Activated T-cell treated with anti-CD3 and anti-CD28 coated beads, Interleukin-2, amount 50 U/mL, for 4 hours (primary cell): ENCODE data around the gene ELP1. TPM values are rescaled to one million over a fixed set of nuclear protein-coding genes. Genes with fewer than 3 reads are reported as not detected.
"Not testable (repeated sequence)": the region's sequence is repeated elsewhere in the genome, so short reads cannot be mapped to it uniquely, and the experiment has no call there.

Experiments used
- ATAC-seq, 2 donors: fragments of 200-7000 bp; cut with Tn5 transposase; one replicate each; pipeline ENCODE4 v1.10.0; 2021
- DNase-seq: peaks from one replicate; pipeline ENCODE4 v3.0.0-alpha.2; 2020
- H3K27me3 Mint-ChIP-seq: one replicate; pipeline ENCODE4 v1.8.0; 2021; ENCODE audit warnings: low read depth, mixed read lengths
- H3K36me3 Mint-ChIP-seq: one replicate; pipeline ENCODE4 v1.8.0; 2022; ENCODE audit warnings: mixed read lengths; ENCODE audit not compliant: insufficient read depth
- H3K4me1 Mint-ChIP-seq: one replicate; pipeline ENCODE4 v1.8.0; 2021; ENCODE audit warnings: low read depth, mixed read lengths
- H3K4me3 Mint-ChIP-seq: one replicate; pipeline ENCODE4 v1.8.0; 2021; ENCODE audit warnings: mild to moderate bottlenecking, moderate library complexity, mixed read lengths
- H3K9me3 Mint-ChIP-seq: one replicate; pipeline ENCODE4 v1.8.0; 2021; ENCODE audit warnings: mixed read lengths
- total RNA-seq, 3 donors: library from RNA; stranded (reverse); gene quantifications; one replicate each; pipeline ENCODE4 v1.2.1, GENCODE V29; 2021

Gene ELP1
- total RNA-seq = 10 to 100 TPM; 30.1 to 33.2 (median 32.8) TPM

DNA sequence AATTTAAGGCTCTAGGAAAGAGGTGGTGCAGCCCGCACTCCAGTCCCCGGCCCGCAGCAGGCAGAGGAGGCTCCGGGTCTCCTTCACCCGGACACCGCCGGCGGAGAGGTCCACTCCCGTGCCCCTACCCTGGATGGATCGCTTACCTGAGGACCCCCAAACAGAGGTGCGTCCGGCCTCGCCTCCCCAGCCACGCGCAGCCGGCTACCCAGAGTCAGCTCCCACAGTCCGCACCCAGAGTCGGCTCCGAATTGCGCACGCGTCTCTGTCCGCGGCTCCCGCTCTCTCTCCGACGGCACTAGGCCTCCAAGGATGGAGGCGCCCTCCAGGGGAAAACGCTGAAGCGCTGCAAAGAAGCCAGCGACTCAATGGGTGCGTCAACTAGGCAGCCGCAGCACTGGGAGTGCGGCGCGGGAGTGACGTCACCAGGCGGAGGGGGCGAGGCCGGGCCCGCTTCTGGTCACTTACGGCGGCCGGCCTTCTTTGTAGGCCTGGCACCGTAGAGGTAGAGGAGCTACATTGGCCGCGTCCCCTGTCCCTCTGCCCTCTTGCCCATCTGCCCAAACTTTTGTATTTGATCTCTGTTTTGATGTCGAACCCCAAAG, at the start of gene ELP1:
Gene ELP1 (minus strand): TSS at position 407 of the 605 bp plus-strand sequence. CDS start 2,978 bp downstream, outside the sequence.
- H3K4me1 Mint-ChIP-seq = peaks cover 32% of the 10 kb centered on the region

GRCh38 chr9:108980893-108981292, 47.0 kb upstream of the ELP1 start:
- peaks cover 2% of the 10 kb centered on the region for H3K36me3 Mint-ChIP-seq
- H3K27me3 Mint-ChIP-seq = no peaks in the 10 kb centered on the region
- H3K4me1 Mint-ChIP-seq = no peaks in the 10 kb centered on the region

More for the DNA sequence above, at the start of gene ELP1:
- H3K36me3 Mint-ChIP-seq = peaks cover 14% of the 10 kb centered on the region
- H3K4me3 Mint-ChIP-seq = peak within 1 kb of the TSS; percentile 98
- peak; percentile 90 for DNase-seq
- no peaks in the 10 kb centered on the region for H3K27me3 Mint-ChIP-seq
- ATAC-seq = peak; percentile 91 to 92
- H3K9me3 Mint-ChIP-seq = no peaks in the 10 kb centered on the region

DNA sequence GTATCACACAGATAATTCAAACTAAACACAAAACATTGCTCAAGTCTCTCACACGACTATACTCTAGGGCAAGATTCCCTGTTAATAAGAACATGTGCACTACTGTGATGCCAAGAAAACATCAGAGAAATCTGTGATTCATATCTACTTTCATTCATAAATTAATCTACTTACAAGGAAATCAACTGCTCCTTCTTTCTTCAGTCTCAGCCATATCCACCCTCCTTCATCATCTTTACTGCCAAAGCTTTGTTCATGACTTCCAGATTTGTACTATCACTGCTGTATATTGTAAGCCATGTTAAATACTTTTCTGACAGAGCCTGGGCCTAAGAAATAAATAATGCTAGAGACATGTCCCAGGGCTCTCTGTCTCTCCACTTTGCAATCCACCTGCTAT, 44.3 kb upstream of the ELP1 start:
- Mint-ChIP-seq H3K27me3 (no peaks in the 10 kb centered on the region), H3K4me3 (no peak overlapping the region)

More at GRCh38 chr9:108980893-108981292, 47.0 kb upstream of the ELP1 start:
- ATAC-seq = no peak
- Mint-ChIP-seq H3K9me3 (no peaks in the 10 kb centered on the region), H3K4me3 (no peak overlapping the region)
- DNase-seq = no peak

GRCh38 chr9:108973895-108974294, 40.0 kb upstream of the ELP1 start:
- Mint-ChIP-seq H3K36me3 (peaks cover 5% of the 10 kb centered on the region), H3K27me3 (no peaks in the 10 kb centered on the region), H3K4me1 (no peaks in the 10 kb centered on the region), H3K4me3 (no peak overlapping the region), H3K9me3 (peaks cover 7% of the 10 kb centered on the region)
- no peak for DNase-seq
- ATAC-seq = no peak

More for the DNA sequence above, 44.3 kb upstream of the ELP1 start:
- Mint-ChIP-seq H3K9me3 (no peaks in the 10 kb centered on the region), H3K4me1 (no peaks in the 10 kb centered on the region), H3K36me3 (peaks cover 2% of the 10 kb centered on the region)
- DNase-seq (no peak), ATAC-seq (no peak)

GRCh38 chr9:108972626-108973209, 38.8 kb upstream of the ELP1 start:
- DNase-seq (no peak), ATAC-seq (no peak)
- no peak overlapping the region for H3K4me3 Mint-ChIP-seq
- H3K9me3 Mint-ChIP-seq = peaks cover 7% of the 10 kb centered on the region
- H3K4me1 Mint-ChIP-seq = no peaks in the 10 kb centered on the region
- H3K27me3 Mint-ChIP-seq = no peaks in the 10 kb centered on the region
- H3K36me3 Mint-ChIP-seq = peaks cover 5% of the 10 kb centered on the region

- Mint-ChIP-seq H3K9me3 (peaks cover 7% of the 10 kb centered on the region), H3K27me3 (no peaks in the 10 kb centered on the region), H3K36me3 (peaks cover 4% of the 10 kb centered on the region), H3K4me3 (no peak overlapping the region), H3K4me1 (no peaks in the 10 kb centered on the region)
- ATAC-seq (no peak), DNase-seq (no peak)
Observed at GRCh38 chr9:108972186-108972585, 38.3 kb upstream of the ELP1 start.

DNA sequence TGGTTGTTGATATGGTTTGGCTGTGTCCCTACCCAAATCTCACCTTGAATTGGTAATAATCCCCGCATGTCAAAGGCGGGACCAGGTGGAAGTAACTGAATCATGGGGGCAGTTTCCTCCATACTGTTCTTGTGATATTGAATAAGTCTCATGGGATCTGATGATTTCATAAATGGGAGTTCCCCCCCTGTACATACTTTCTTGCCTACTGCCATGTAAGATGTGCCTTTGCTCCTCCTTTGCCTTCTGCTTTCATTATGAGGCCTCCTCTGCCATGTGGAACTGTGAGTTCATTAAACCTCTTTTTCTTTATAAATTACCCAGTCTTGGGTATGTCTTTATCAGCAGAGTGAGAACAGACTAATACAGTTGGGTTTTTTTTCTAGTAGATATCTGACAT, 37.5 kb upstream of the ELP1 start:
- not testable (repeated sequence) for DNase-seq, ATAC-seq, H3K36me3 Mint-ChIP-seq, H3K9me3 Mint-ChIP-seq, H3K27me3 Mint-ChIP-seq, H3K4me3 Mint-ChIP-seq, H3K4me1 Mint-ChIP-seq

- Mint-ChIP-seq H3K4me1 (no peaks in the 10 kb centered on the region), H3K4me3 (no peak overlapping the region), H3K27me3 (no peaks in the 10 kb centered on the region), H3K36me3 (peaks cover 4% of the 10 kb centered on the region), H3K9me3 (peaks cover 7% of the 10 kb centered on the region)
- DNase-seq = no peak
- ATAC-seq = no peak
Observed at GRCh38 chr9:108967916-108968315, 34.0 kb upstream of the ELP1 start.

DNA sequence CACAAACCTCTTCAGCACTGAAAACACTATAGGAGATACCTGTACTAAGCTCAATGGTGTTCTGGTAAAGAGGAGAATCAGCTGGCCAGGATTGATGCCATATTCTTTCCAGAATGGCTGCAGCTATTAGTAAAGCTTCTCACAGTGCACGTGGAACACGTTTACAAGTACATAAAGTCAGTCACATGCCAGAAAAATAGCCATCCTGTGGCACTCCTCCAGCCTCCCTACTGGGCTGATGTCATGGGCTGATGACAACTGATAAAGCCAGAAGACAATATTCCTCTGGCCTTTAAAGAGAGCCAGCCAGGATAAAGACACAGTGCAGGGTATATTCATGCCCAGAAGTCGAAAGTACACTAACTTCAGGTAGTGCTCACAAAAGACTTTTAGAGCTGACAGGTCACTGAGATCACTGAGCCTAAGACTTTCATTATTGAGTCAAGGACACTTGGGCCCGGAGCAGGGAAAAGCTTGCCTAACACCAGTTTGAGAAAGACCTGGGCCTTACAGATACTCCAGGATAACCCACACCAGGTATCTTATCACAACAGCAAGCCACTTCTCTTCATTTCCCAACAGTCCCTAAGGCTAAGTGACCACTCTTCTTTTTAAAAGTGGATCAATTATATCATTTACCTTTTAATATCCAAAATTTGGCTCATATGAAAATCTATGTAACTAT, 29.7 kb upstream of the ELP1 start:
- Mint-ChIP-seq H3K36me3 (no peaks in the 10 kb centered on the region), H3K4me3 (no peak overlapping the region), H3K9me3 (no peaks in the 10 kb centered on the region), H3K27me3 (no peaks in the 10 kb centered on the region), H3K4me1 (no peaks in the 10 kb centered on the region)
- DNase-seq = no peak
- ATAC-seq = no peak

DNA sequence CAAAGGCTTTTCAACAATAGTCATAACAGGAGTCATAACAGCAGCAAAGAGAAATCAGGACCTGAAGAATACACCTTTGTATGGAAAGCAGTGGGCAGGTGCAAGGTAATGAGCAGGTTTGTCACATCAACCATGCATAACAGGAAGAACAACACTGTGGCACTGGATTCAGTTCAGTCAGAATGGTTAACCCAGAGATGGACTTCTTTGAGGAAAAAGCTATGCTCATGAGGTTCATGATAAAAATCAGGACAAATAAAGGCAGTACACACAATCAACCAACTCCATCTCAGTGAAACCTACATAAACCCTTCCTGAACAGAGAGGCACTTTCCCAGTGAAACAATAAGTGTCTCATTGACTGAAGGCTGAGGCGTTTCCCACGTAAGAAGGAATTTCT, 27.2 kb upstream of the ELP1 start:
- Mint-ChIP-seq H3K4me3 (no peak overlapping the region), H3K27me3 (no peaks in the 10 kb centered on the region), H3K36me3 (no peaks in the 10 kb centered on the region), H3K4me1 (no peaks in the 10 kb centered on the region), H3K9me3 (no peaks in the 10 kb centered on the region)
- ATAC-seq = no peak
- no peak for DNase-seq

GRCh38 chr9:108960331-108960730, 26.4 kb upstream of the ELP1 start:
- no peak for ATAC-seq
- Mint-ChIP-seq H3K9me3 (no peaks in the 10 kb centered on the region), H3K36me3 (no peaks in the 10 kb centered on the region), H3K4me3 (no peak overlapping the region), H3K4me1 (no peaks in the 10 kb centered on the region), H3K27me3 (no peaks in the 10 kb centered on the region)
- DNase-seq = no peak

DNA sequence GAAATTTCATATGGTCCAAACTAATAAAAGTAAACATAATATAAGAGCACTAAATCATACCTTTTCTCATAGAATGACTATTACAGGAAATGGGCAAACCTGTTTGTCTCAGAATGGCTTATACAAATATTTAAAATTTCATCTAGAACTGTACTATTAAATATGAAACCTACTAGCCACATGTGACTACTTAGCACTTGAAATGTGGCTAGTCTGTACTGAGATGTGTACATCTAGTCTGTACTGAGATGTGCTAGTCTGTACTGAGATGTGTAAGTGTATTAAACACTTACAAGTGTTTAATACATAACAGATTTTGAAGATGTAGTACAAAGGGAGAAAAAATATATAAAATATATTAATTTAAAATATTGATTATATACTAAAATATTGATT, 22.7 kb upstream of the ELP1 start:
- H3K4me1 Mint-ChIP-seq = peaks cover 2% of the 10 kb centered on the region
- no peak for DNase-seq
- H3K9me3 Mint-ChIP-seq = no peaks in the 10 kb centered on the region
- no peak overlapping the region for H3K4me3 Mint-ChIP-seq
- no peaks in the 10 kb centered on the region for H3K27me3 Mint-ChIP-seq
- no peak for ATAC-seq
- no peaks in the 10 kb centered on the region for H3K36me3 Mint-ChIP-seq

GRCh38 chr9:108956022-108956630, 22.2 kb upstream of the ELP1 start:
- H3K4me1 Mint-ChIP-seq = peaks cover 2% of the 10 kb centered on the region
- ATAC-seq (no peak), DNase-seq (no peak)
- H3K4me3 Mint-ChIP-seq = no peak overlapping the region
- no peaks in the 10 kb centered on the region for H3K27me3 Mint-ChIP-seq
- no peaks in the 10 kb centered on the region for H3K9me3 Mint-ChIP-seq
- H3K36me3 Mint-ChIP-seq = no peaks in the 10 kb centered on the region

DNA sequence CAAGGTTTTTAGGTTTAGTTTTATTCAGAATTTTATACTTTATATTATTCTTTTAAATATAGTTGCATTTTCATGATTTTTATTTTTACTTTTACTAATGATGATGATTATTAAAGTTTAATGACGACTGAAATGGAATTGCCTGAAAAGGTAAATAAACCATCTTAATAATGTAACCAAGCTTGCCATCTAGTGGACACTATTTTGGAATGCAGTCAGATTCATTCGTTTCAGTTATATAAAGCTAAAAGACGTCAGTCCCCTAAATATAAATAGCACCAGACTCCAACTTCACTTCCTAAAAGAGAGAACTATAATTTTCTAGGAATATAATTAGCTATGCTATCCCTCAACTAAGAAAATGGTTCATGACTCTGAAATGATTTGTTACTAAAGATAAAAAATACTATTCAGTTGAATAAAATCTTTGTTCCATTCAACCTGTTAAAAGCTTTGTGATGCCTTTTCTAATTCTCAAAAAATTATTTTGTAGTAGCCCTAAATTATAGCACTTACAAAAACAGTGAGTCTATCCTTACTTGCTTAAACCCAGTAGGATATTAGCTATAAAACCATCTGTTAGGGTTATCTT, 20.2 kb upstream of the ELP1 start:
- Mint-ChIP-seq H3K27me3 (no peaks in the 10 kb centered on the region), H3K4me3 (no peak overlapping the region), H3K9me3 (no peaks in the 10 kb centered on the region), H3K4me1 (peaks cover 2% of the 10 kb centered on the region), H3K36me3 (no peaks in the 10 kb centered on the region)
- DNase-seq = no peak
- ATAC-seq = no peak
